ENCODE results near the gene PLEKHG4B. TPM values are rescaled to one million over a fixed set of nuclear protein-coding genes. Genes with fewer than 3 reads are reported as not detected.

PLEKHG4B gene
- polyA plus RNA-seq, 1 donor from 2014 or later: 0.78 TPM

- Histone ChIP-seq H3K27me3 (ENCODE audit: insufficient read depth, low read depth, low read length) (no peaks in the 10 kb centered on the region), H3F3A (ENCODE audit: insufficient read depth, low read length, poor library complexity, severe bottlenecking) (no peaks in the 10 kb centered on the region), H3K9me3 (ENCODE audit: low read length) (no peaks in the 10 kb centered on the region), H4K20me1 (ENCODE audit: insufficient read depth) (no peaks in the 10 kb centered on the region), H3K27ac (ENCODE audit: low read length) (no peak overlapping the region), H3K9ac (ENCODE audit: low read length) (no peak overlapping the region), H3K9me2 (ENCODE audit: insufficient read depth, low read length) (no peaks in the 10 kb centered on the region), H2AFZ (ENCODE audit: low read depth, low read length) (no peak overlapping the region), H3K36me3 (ENCODE audit: insufficient read depth, low read length) (no peaks in the 10 kb centered on the region), H3K79me2 (replicated peaks; ENCODE audit: insufficient read depth, low read length) (peaks cover 29% of the 10 kb centered on the region), H3K4me2 (ENCODE audit: low read length) (no peak overlapping the region), H3K4me3 (ENCODE audit: low read length) (no peak overlapping the region)
- no peak for TF ChIP-seq CTCF (IDR thresholded peaks at IDR 0.05; ENCODE audit: poor library complexity, severe bottlenecking)
- no peak for TF ChIP-seq TAF1 (IDR thresholded peaks at IDR 0.05; ENCODE audit: low read depth)
- no peak for TF ChIP-seq EP300 (conservative IDR thresholded peaks at IDR 0.05; ENCODE audit: poor library complexity, severe bottlenecking)
- no peak for TF ChIP-seq EZH2 (IDR thresholded peaks at IDR 0.05; ENCODE audit: borderline replicate concordance, insufficient read depth, low read length, poor library complexity, severe bottlenecking)
- no peak for TF ChIP-seq REST (IDR thresholded peaks at IDR 0.05; ENCODE audit: borderline replicate concordance)
These were observed 37.2 kb downstream of the PLEKHG4B start for GRCh38 chr5:129148-129547.

DNA sequence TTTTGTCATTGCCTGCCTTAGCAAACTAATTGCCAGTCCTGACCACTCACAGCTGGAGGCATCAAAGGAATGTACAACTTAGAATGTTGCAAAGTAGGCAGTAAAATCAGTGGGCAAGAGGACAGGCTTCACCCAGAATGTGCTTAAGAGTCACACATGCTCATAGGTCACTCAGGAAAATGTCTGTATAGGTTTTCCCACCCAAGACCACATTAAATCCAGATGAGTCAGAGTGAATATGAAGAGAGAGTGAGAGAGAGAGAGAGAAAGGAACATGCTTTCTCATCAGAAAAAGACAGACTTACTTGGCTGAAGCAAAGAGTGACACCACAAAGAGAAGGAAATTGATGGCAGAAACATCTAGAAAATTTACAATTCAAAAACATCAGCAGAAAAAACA is 37.9 kb downstream of the PLEKHG4B start:
- Histone ChIP-seq H3K27ac (ENCODE audit: low read length) (no peak overlapping the region), H3K79me2 (replicated peaks; ENCODE audit: insufficient read depth, low read length) (peaks cover 29% of the 10 kb centered on the region), H3K36me3 (ENCODE audit: insufficient read depth, low read length) (no peaks in the 10 kb centered on the region), H3F3A (ENCODE audit: insufficient read depth, low read length, poor library complexity, severe bottlenecking) (no peaks in the 10 kb centered on the region), H2AFZ (ENCODE audit: low read depth, low read length) (no peak overlapping the region), H4K20me1 (ENCODE audit: insufficient read depth) (no peaks in the 10 kb centered on the region), H3K27me3 (ENCODE audit: insufficient read depth, low read depth, low read length) (no peaks in the 10 kb centered on the region), H3K9me3 (ENCODE audit: low read length) (no peaks in the 10 kb centered on the region), H3K4me3 (ENCODE audit: low read length) (no peak overlapping the region), H3K4me2 (ENCODE audit: low read length) (no peak overlapping the region), H3K9me2 (ENCODE audit: insufficient read depth, low read length) (no peaks in the 10 kb centered on the region), H3K9ac (ENCODE audit: low read length) (no peak overlapping the region)
- TF ChIP-seq POLR2AphosphoS5 (IDR thresholded peaks at IDR 0.05) (no peak), EZH2 (IDR thresholded peaks at IDR 0.05; ENCODE audit: borderline replicate concordance, insufficient read depth, low read length, poor library complexity, severe bottlenecking) (no peak), EP300 (conservative IDR thresholded peaks at IDR 0.05; ENCODE audit: poor library complexity, severe bottlenecking) (no peak), CTCF (IDR thresholded peaks at IDR 0.05; ENCODE audit: poor library complexity, severe bottlenecking) (no peak)
